PFSK-1 (cell line): ENCODE results near the gene RANBP17.

Experiments used
- FOXP2 ChIP-seq: optimal IDR thresholded peaks from 2 replicates; pipeline ENCODE3; 2011; ENCODE audit warnings: borderline replicate concordance, control low read depth, inconsistent platforms; ENCODE audit not compliant: insufficient read depth; ENCODE audit errors: extremely low read length, extremely low read depth
- POLR2AphosphoS5 ChIP-seq: IDR thresholded peaks from 2 replicates; pipeline ENCODE4 v1.6.1; 2012; ENCODE audit warnings: low read depth, mild to moderate bottlenecking, control low read depth, low read length, moderate library complexity
- REST ChIP-seq, 2 experiments: IDR thresholded peaks; 2 replicates each; pipeline versions ENCODE4 v1.6.1 to v1.8.0; 2011 to 2012; ENCODE audit warnings: low read depth in 2 of 2, low read length in 2 of 2, control low read depth in 1 of 2, inconsistent platforms in 1 of 2, mild to moderate bottlenecking in 1 of 2, moderate library complexity in 1 of 2; ENCODE audit not compliant: insufficient read depth in 1 of 2
- SIN3A ChIP-seq: IDR thresholded peaks from 2 replicates; pipeline ENCODE4 v1.6.1; 2012; ENCODE audit warnings: mild to moderate bottlenecking, low read length, moderate library complexity, borderline replicate concordance; ENCODE audit not compliant: insufficient read depth
- TAF1 ChIP-seq: IDR thresholded peaks from 2 replicates; pipeline ENCODE4 v1.6.1; 2012; ENCODE audit warnings: low read length, control low read depth, borderline replicate concordance; ENCODE audit not compliant: insufficient read depth

The RANBP17 gene

GRCh38 chr5:170849374-170849773 is 12.4 kb upstream of the RANBP17 start:
- TF ChIP-seq POLR2AphosphoS5 (no peak), FOXP2 (no peak), TAF1 (no peak)

- TF ChIP-seq TAF1 (no peak), FOXP2 (no peak), POLR2AphosphoS5 (no peak), SIN3A (no peak), REST (IDR thresholded peaks at IDR 0.05; ENCODE audit: insufficient read depth in 1 of 2, low read depth in 2 of 2, low read length in 2 of 2) (no peak)
Observed at GRCh38 chr5:170854566-170854965, 7.3 kb upstream of the RANBP17 start.

- TF ChIP-seq SIN3A (no peak), REST (IDR thresholded peaks at IDR 0.05; ENCODE audit: insufficient read depth in 1 of 2, low read depth in 2 of 2, low read length in 2 of 2) (no peak), FOXP2 (no peak), TAF1 (no peak), POLR2AphosphoS5 (no peak)
Observed at GRCh38 chr5:170857066-170857465, 4.8 kb upstream of the RANBP17 start.

- no peak for TF ChIP-seq TAF1
- no peak for TF ChIP-seq SIN3A
- TF ChIP-seq FOXP2, result no peak
- TF ChIP-seq REST (IDR thresholded peaks at IDR 0.05; ENCODE audit: insufficient read depth in 1 of 2, low read depth in 2 of 2, low read length in 2 of 2), result no peak
- TF ChIP-seq POLR2AphosphoS5, result no peak
Observed at GRCh38 chr5:170860415-170860814, 1.4 kb upstream of the RANBP17 start.

- TF ChIP-seq TAF1 (no peak), SIN3A (no peak), FOXP2 (no peak), POLR2AphosphoS5 (no peak), REST (IDR thresholded peaks at IDR 0.05; ENCODE audit: insufficient read depth in 1 of 2, low read depth in 2 of 2, low read length in 2 of 2) (no peak)
Observed at GRCh38 chr5:170860818-170861666, 776 bp upstream of the RANBP17 start.
